Loucy (cell line): ENCODE results near the gene SPRR1B.
"Not testable (repeated sequence)": the region's sequence is repeated elsewhere in the genome, so short reads cannot be mapped to it uniquely, and the experiment has no call there.

Experiments used
- EZH2phosphoT487 ChIP-seq: fragments of 200-600 bp; IDR thresholded peaks from 2 replicates; pipeline ENCODE4 v1.6.1; 2018; ENCODE audit warnings: antibody characterized with exemption, mild to moderate bottlenecking, moderate library complexity, borderline replicate concordance
- TF ChIP-seq, protein P1 (sequence below): fragments of 200-600 bp; sonication (generic); conservative IDR thresholded peaks from 2 replicates; pipeline ENCODE4 v1.5.1; 2014; ENCODE audit warnings: mild to moderate bottlenecking, antibody characterized with exemption, low read length

DNA sequence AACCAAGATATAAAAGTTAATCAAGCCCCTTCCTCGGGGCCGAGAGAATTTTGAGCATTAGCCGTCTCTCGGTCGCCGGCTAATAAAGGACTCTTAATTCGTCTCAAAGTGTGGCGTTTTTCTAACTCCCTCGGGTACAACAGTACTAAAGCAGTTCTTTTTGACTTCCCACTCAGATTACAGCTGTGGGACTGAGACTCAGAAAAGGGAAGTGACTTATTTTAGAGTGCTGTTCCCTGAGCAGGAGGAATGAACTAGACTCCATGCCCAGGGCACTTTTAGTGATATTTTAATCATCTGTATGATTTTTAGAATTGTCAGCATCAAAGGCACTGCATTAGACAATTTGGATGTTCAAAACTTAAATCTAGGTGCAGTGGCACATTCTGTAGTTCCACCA lies 8.7 kb upstream of the SPRR1B start:
- TF ChIP-seq, protein P1, sequence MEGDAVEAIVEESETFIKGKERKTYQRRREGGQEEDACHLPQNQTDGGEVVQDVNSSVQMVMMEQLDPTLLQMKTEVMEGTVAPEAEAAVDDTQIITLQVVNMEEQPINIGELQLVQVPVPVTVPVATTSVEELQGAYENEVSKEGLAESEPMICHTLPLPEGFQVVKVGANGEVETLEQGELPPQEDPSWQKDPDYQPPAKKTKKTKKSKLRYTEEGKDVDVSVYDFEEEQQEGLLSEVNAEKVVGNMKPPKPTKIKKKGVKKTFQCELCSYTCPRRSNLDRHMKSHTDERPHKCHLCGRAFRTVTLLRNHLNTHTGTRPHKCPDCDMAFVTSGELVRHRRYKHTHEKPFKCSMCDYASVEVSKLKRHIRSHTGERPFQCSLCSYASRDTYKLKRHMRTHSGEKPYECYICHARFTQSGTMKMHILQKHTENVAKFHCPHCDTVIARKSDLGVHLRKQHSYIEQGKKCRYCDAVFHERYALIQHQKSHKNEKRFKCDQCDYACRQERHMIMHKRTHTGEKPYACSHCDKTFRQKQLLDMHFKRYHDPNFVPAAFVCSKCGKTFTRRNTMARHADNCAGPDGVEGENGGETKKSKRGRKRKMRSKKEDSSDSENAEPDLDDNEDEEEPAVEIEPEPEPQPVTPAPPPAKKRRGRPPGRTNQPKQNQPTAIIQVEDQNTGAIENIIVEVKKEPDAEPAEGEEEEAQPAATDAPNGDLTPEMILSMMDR = not testable (repeated sequence)
- not testable (repeated sequence) for TF ChIP-seq EZH2phosphoT487
